ENCODE data around the gene APOBEC4. TPM values are rescaled to one million over a fixed set of nuclear protein-coding genes. Genes with fewer than 3 reads are reported as not detected.

APOBEC4 gene
- total and polyA plus RNA-seq, 3 donors from 2014 or later: 4.9 to 23.7 (median 5.0) TPM

GRCh38 chr1:183645531-183645930, 7.6 kb downstream of the APOBEC4 start:
- Histone ChIP-seq H3K9me3 (no peaks in the 10 kb centered on the region), H3K36me3 (ENCODE audit: low read depth, missing control alignments) (no peaks in the 10 kb centered on the region), H3K27me3 (no peaks in the 10 kb centered on the region), H3K4me3 (no peak overlapping the region), H3K27ac (no peak overlapping the region), H3K4me1 (no peaks in the 10 kb centered on the region)
- 89 to 96% methylated on average over 5 of the region's 5 CpGs for WGBS, 2 donors
- TF ChIP-seq POLR2A (IDR thresholded peaks at IDR 0.05): no peak
- TF ChIP-seq, protein P1, sequence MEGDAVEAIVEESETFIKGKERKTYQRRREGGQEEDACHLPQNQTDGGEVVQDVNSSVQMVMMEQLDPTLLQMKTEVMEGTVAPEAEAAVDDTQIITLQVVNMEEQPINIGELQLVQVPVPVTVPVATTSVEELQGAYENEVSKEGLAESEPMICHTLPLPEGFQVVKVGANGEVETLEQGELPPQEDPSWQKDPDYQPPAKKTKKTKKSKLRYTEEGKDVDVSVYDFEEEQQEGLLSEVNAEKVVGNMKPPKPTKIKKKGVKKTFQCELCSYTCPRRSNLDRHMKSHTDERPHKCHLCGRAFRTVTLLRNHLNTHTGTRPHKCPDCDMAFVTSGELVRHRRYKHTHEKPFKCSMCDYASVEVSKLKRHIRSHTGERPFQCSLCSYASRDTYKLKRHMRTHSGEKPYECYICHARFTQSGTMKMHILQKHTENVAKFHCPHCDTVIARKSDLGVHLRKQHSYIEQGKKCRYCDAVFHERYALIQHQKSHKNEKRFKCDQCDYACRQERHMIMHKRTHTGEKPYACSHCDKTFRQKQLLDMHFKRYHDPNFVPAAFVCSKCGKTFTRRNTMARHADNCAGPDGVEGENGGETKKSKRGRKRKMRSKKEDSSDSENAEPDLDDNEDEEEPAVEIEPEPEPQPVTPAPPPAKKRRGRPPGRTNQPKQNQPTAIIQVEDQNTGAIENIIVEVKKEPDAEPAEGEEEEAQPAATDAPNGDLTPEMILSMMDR (IDR thresholded peaks at IDR 0.05): no peak
- intact Hi-C loops (cut with DNase I; ENCODE audit: low total_unique reads): no loop called here
- no peak for DNase-seq

DNA sequence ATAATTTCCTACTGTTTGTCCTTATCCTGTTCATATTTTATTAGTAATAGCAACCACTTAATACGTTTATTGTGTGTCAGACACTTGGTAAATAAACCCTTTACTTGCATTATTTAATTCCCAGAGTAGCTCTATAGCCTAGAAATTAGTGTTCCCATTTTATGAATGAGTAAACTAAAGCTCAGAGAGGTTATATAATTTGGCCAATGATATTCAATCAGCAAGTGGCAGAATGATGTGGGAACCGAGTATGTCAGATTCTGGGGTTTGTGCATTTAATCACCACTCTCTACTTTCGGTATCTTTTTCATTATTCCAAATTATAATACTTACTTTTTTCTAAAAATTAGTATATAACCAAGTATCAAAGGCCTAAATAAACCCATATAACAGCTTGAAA, 10.9 kb downstream of the APOBEC4 start:
- TF ChIP-seq, protein P1 (IDR thresholded peaks at IDR 0.05): no peak
- no peak for TF ChIP-seq POLR2A (IDR thresholded peaks at IDR 0.05)
- Histone ChIP-seq H3K4me1 (no peaks in the 10 kb centered on the region), H3K27ac (no peak overlapping the region), H3K27me3 (no peaks in the 10 kb centered on the region), H3K9me3 (no peaks in the 10 kb centered on the region), H3K4me3 (no peak overlapping the region), H3K36me3 (ENCODE audit: low read depth, missing control alignments) (no peaks in the 10 kb centered on the region)
- no peak for DNase-seq
- 82 to 88% methylated on average over 3 of the region's 3 CpGs for WGBS, 2 donors
- intact Hi-C loops (cut with DNase I; ENCODE audit: low total_unique reads): no loop called here

DNA sequence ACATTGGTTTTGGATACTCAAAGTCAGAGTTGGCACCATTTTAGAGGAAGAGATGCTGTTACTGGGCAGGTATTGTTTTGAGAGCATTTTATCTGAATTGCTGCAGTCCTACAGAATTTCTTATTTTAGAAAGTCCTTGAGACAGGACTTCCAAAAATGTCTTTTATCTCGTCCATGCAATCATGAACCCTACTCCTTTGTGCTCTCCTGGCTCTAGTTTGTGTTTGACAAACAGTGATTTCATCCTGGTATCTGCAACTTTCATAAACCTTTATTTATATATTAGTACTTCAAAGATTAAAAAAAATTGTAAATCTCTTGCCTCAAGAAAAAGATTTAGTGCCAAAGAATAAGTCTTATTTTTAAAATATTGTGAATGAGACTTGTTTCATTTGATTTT, 12.9 kb downstream of the APOBEC4 start:
- TF ChIP-seq, protein P1 (IDR thresholded peaks at IDR 0.05): no peak
- TF ChIP-seq POLR2A (IDR thresholded peaks at IDR 0.05): no peak
- no peaks in the 10 kb centered on the region for H3K9me3 ChIP-seq
- no peak for DNase-seq
- H3K4me1 ChIP-seq: peaks cover 6% of the 10 kb centered on the region
- WGBS, 2 donors: 45 to 60% methylated on average over 1 of the region's 1 CpG
- H3K4me3 ChIP-seq: no peak overlapping the region
- intact Hi-C loops (cut with DNase I; ENCODE audit: low total_unique reads): no loop called here
- no peaks in the 10 kb centered on the region for H3K36me3 ChIP-seq (ENCODE audit: low read depth, missing control alignments)
- H3K27ac ChIP-seq: no peak overlapping the region
- H3K27me3 ChIP-seq: no peaks in the 10 kb centered on the region

DNA sequence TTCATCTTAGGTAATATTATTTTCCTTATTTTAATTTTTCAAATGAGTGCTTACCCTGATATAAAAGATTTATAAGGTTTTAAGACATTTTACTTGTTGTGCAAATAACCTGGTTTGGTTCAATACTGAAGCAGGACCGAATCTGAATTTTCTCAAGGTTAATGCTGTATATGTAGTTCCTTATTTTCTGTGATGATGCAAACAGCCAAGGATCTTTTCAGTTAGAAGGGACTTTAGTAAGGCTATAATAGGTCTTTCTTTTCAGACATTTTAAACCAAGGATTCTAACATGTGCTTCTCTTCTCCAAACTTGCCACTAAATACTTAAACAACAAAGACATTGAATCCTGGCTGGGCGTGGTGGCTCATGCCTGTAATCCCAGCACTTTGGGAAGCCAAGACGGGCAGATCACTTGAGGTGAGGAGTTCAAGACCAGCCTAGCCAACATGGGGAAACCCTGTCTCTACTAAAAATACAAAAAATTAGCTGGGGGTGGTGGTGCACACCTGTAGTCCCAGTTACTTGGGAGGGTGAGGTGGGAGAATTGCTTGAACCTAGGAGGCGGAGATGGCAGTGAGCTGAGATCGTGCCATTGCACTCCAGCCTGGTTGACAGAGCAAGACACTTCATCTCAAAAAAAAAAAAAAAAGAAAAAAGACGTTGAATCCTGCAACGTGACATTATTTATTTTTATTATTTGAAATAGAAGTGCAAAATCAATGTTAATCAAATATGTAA, 14.3 kb downstream of the APOBEC4 start:
- no peaks in the 10 kb centered on the region for H3K36me3 ChIP-seq (ENCODE audit: low read depth, missing control alignments)
- TF ChIP-seq, protein P1 (IDR thresholded peaks at IDR 0.05): no peak
- H3K9me3 ChIP-seq: no peaks in the 10 kb centered on the region
- WGBS, 2 donors: 85 to 87% methylated on average over 7 of the region's 7 CpGs
- H3K27me3 ChIP-seq: no peaks in the 10 kb centered on the region
- H3K4me3 ChIP-seq: no peak overlapping the region
- H3K4me1 ChIP-seq: peaks cover 12% of the 10 kb centered on the region
- intact Hi-C loops (cut with DNase I; ENCODE audit: low total_unique reads): no loop called here
- DNase-seq: no peak
- no peak overlapping the region for H3K27ac ChIP-seq

GRCh38 chr1:183636783-183637182, 16.3 kb downstream of the APOBEC4 start:
- Histone ChIP-seq H3K36me3 (ENCODE audit: low read depth, missing control alignments) (no peaks in the 10 kb centered on the region), H3K4me1 (peaks cover 23% of the 10 kb centered on the region), H3K9me3 (no peaks in the 10 kb centered on the region), H3K27ac (no peak overlapping the region), H3K4me3 (peak overlapping the region in 1 of 2 donors; percentile 99), H3K27me3 (no peaks in the 10 kb centered on the region)
- TF ChIP-seq, protein P1 (IDR thresholded peaks at IDR 0.05): no peak
- TF ChIP-seq POLR2A (IDR thresholded peaks at IDR 0.05): no peak
- intact Hi-C loops (cut with DNase I; ENCODE audit: low total_unique reads): no loop called here
- WGBS, 2 donors: 35 to 38% methylated on average over 5 of the region's 5 CpGs
- no peak for DNase-seq
